Mesendoderm (in vitro differentiated cells): Measurements from ENCODE around the gene AFF2.

Experiments used
- DNase-seq: peaks from one replicate; pipeline ENCODE4 v3.0.0; 2013
- H2AK5ac ChIP-seq: 2 replicates; pipeline ENCODE4 v1.6.1; 2013; ENCODE audit warnings: low read length, inconsistent platforms
- H2BK120ac ChIP-seq: 2 replicates; pipeline ENCODE4 v1.6.1; 2013; ENCODE audit warnings: low read depth, mild to moderate bottlenecking, low read length, moderate library complexity, mixed read lengths
- H2BK15ac ChIP-seq: replicated peaks from 2 replicates; pipeline ENCODE4 v1.6.1; 2013; ENCODE audit warnings: low read depth, mild to moderate bottlenecking, moderate library complexity
- H2BK5ac ChIP-seq: 2 replicates; pipeline ENCODE4 v1.6.1; 2013; ENCODE audit warnings: low read length, inconsistent platforms
- H3K18ac ChIP-seq: 2 replicates; pipeline ENCODE4 v1.6.1; 2013; ENCODE audit warnings: mild to moderate bottlenecking, low read length, mixed read lengths
- H3K23ac ChIP-seq: one replicate; pipeline ENCODE4 v1.6.1; 2013; ENCODE audit warnings: low read length
- H3K27ac ChIP-seq: 2 replicates; pipeline ENCODE4 v1.5.1; 2013; ENCODE audit warnings: low read depth, mild to moderate bottlenecking, inconsistent platforms, low read length, moderate library complexity
- H3K27me3 ChIP-seq: 2 replicates; pipeline ENCODE4 v1.6.1; 2013; ENCODE audit warnings: low read length, control low read depth, mild to moderate bottlenecking, inconsistent platforms; ENCODE audit not compliant: insufficient read depth, poor library complexity
- H3K36me3 ChIP-seq: 2 replicates; pipeline ENCODE4 v1.6.1; 2013; ENCODE audit warnings: low read length, inconsistent platforms; ENCODE audit not compliant: control insufficient read depth, insufficient read depth
- H3K4ac ChIP-seq: one replicate; pipeline ENCODE4 v1.6.1; 2013; ENCODE audit warnings: low read depth, mild to moderate bottlenecking, low read length, moderate library complexity
- H3K4me1 ChIP-seq: 2 replicates; pipeline ENCODE4 v1.6.1; 2013; ENCODE audit warnings: low read depth, low read length, inconsistent platforms; ENCODE audit not compliant: control insufficient read depth
- H3K4me2 ChIP-seq: 2 replicates; pipeline ENCODE4 v1.6.1; 2013; ENCODE audit warnings: low read length
- H3K4me3 ChIP-seq: 2 replicates; pipeline ENCODE4 v1.5.1; 2013; ENCODE audit warnings: mild to moderate bottlenecking, low read length
- H3K56ac ChIP-seq: one replicate; pipeline ENCODE4 v1.6.1; 2013; ENCODE audit warnings: low read length
- H3K79me1 ChIP-seq: 2 replicates; pipeline ENCODE4 v1.6.1; 2013; ENCODE audit warnings: low read length, inconsistent platforms
- H3K79me2 ChIP-seq: 2 replicates; pipeline ENCODE4 v1.6.1; 2013; ENCODE audit warnings: mild to moderate bottlenecking, low read length; ENCODE audit not compliant: control insufficient read depth, insufficient read depth
- H3K9ac ChIP-seq: 2 replicates; pipeline ENCODE4 v1.6.1; 2013; ENCODE audit warnings: low read length, inconsistent platforms
- H4K5ac ChIP-seq: one replicate; pipeline ENCODE4 v1.6.1; 2013; ENCODE audit warnings: low read length
- H4K8ac ChIP-seq: one replicate; pipeline ENCODE4 v1.6.1; 2013; ENCODE audit warnings: low read depth, mild to moderate bottlenecking, control low read depth, low read length, moderate library complexity
- WGBS: extraction: QIAGEN DNeasy Blood & Tissue Kit; methylation state at CpG from one replicate; pipeline ENCODE4 v1.1.7; 2013; ENCODE audit warnings: low lambda C conversion rate, missing lambda C conversion rate; ENCODE audit not compliant: insufficient coverage; ENCODE audit errors: extremely low coverage; 5-methylcytosine and 5-hydroxymethylcytosine counted together

The AFF2 gene

DNA sequence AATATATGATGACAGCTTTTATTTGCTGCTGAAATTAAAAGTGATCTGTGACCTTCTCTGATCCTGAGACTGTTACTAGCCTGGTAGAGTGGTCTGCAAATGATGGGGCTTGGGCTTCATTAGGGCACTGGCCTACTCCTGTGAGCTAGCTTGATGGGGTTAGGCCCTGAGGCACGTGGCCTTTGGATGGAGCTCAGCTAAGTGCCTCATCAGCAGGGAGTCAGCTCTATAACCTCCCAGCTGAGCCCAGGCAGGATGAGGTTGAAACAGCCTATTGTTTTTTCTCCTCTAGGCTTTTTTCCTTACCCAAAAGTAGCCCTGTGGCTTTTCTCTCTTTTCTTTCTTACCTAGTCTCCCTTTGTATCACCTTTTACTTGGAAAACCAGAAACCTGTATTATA, 92.2 kb downstream of the AFF2 start:
- Histone ChIP-seq H2AK5ac (no peak overlapping the region), H3K36me3 (no peaks in the 10 kb centered on the region), H3K4me2 (no peak overlapping the region), H3K27ac (no peak overlapping the region), H3K79me1 (no peaks in the 10 kb centered on the region), H2BK120ac (no peak overlapping the region), H2BK15ac (no peak overlapping the region), H3K4me1 (no peaks in the 10 kb centered on the region), H2BK5ac (no peak overlapping the region), H3K9ac (no peak overlapping the region), H3K79me2 (no peaks in the 10 kb centered on the region), H3K23ac (no peak overlapping the region), H4K5ac (no peak overlapping the region), H3K4ac (no peak overlapping the region), H3K27me3 (no peaks in the 10 kb centered on the region), H3K4me3 (no peak overlapping the region), H4K8ac (no peak overlapping the region), H3K18ac (no peak overlapping the region), H3K56ac (no peak overlapping the region)
- WGBS = no CpG with 5 or more reads among the region's 1 CpG
- peak; percentile 13 for DNase-seq

DNA sequence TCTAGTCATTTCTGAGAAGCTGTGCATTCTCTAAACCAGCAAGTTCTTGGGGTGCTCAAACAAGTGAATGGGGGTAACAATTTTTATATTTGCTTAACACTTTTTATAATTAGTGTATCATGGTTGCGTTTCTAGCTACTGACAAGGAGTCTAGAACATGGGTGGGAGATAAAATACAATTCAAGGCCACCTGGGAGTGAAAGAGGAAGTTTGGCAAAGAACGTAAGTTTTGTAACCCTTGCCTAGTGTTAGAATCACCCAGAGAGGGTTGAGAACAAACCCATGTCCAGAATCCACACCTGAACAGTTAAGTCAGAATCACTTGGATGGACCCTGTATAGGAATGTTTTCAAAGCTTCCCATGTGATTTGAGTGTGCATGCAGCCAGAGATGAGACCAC, 92.7 kb downstream of the AFF2 start:
- no peaks in the 10 kb centered on the region for H3K79me2 ChIP-seq
- no peaks in the 10 kb centered on the region for H3K4me1 ChIP-seq
- no peak overlapping the region for H2BK5ac ChIP-seq
- no peak overlapping the region for H2BK120ac ChIP-seq
- DNase-seq = no peak
- H2BK15ac ChIP-seq = no peak overlapping the region
- no peak overlapping the region for H3K27ac ChIP-seq
- H3K56ac ChIP-seq = no peak overlapping the region
- no peak overlapping the region for H3K23ac ChIP-seq
- no peak overlapping the region for H3K9ac ChIP-seq
- no peak overlapping the region for H4K8ac ChIP-seq
- H3K36me3 ChIP-seq = no peaks in the 10 kb centered on the region
- H2AK5ac ChIP-seq = no peak overlapping the region
- H3K4me2 ChIP-seq = no peak overlapping the region
- no CpG with 5 or more reads among the region's 2 CpGs for WGBS
- no peak overlapping the region for H3K4me3 ChIP-seq
- no peaks in the 10 kb centered on the region for H3K27me3 ChIP-seq
- H3K18ac ChIP-seq = no peak overlapping the region
- H3K4ac ChIP-seq = no peak overlapping the region
- no peaks in the 10 kb centered on the region for H3K79me1 ChIP-seq
- no peak overlapping the region for H4K5ac ChIP-seq

DNA sequence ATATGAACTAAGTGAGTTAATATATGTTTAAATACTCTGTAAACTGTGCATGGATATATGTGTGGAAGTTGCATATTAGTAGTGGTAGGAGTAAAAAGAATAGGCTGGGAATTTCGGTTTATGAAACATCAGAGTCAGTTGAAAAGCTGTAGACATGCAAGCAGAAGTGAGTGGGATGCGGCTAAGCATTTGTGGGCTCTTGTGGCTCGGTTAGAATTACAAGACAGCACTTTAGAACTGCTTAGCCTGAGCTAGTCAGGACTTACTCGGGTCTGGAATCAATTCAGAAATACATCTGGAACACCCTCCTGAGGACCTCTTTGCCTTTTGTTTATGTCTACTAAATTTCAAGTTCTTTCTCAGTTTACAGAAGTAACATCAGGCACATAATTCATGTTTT, 93.6 kb downstream of the AFF2 start:
- Histone ChIP-seq H3K79me2 (no peaks in the 10 kb centered on the region), H3K4me2 (no peak overlapping the region), H3K79me1 (no peaks in the 10 kb centered on the region), H2BK5ac (no peak overlapping the region), H3K4me3 (no peak overlapping the region), H2BK15ac (no peak overlapping the region), H4K8ac (no peak overlapping the region), H3K27ac (no peak overlapping the region), H3K36me3 (no peaks in the 10 kb centered on the region), H3K23ac (no peak overlapping the region), H3K56ac (no peak overlapping the region), H3K4me1 (no peaks in the 10 kb centered on the region), H3K4ac (no peak overlapping the region), H3K9ac (no peak overlapping the region), H2BK120ac (no peak overlapping the region), H2AK5ac (no peak overlapping the region), H3K18ac (no peak overlapping the region), H4K5ac (no peak overlapping the region), H3K27me3 (no peaks in the 10 kb centered on the region)
- WGBS = no CpG with 5 or more reads among the region's 4 CpGs
- DNase-seq = no peak

DNA sequence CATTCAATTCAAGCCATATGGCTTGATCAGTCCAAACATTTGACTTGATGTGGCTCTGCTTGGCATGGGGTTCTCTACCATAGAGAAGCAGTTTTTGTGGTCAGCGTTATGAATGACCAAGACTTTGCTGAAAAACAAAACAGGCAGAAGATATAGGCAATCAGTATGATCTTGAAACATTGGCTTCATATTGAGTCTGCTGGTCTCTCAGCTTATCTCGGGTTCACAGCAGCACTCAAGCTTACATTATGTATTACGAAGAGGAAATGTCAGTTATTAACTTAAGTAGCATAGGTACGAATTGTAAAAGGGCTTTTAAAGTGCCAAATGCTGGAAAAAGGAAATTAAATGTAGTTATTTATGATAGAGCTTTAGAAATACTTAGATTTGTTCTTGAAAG, 99.0 kb downstream of the AFF2 start:
- H3K79me1 ChIP-seq = no peaks in the 10 kb centered on the region
- no peak overlapping the region for H3K56ac ChIP-seq
- no peak overlapping the region for H3K4me3 ChIP-seq
- no peak overlapping the region for H4K8ac ChIP-seq
- H3K9ac ChIP-seq = no peak overlapping the region
- no peak overlapping the region for H3K27ac ChIP-seq
- H3K23ac ChIP-seq = no peak overlapping the region
- no peaks in the 10 kb centered on the region for H3K4me1 ChIP-seq
- H3K4ac ChIP-seq = no peak overlapping the region
- DNase-seq = no peak
- no peak overlapping the region for H2BK120ac ChIP-seq
- H3K36me3 ChIP-seq = no peaks in the 10 kb centered on the region
- no peak overlapping the region for H3K18ac ChIP-seq
- no peak overlapping the region for H2BK5ac ChIP-seq
- no CpG with 5 or more reads among the region's 4 CpGs for WGBS
- H3K79me2 ChIP-seq = no peaks in the 10 kb centered on the region
- no peak overlapping the region for H3K4me2 ChIP-seq
- no peaks in the 10 kb centered on the region for H3K27me3 ChIP-seq
- H4K5ac ChIP-seq = no peak overlapping the region
- no peak overlapping the region for H2AK5ac ChIP-seq
- H2BK15ac ChIP-seq = no peak overlapping the region

DNA sequence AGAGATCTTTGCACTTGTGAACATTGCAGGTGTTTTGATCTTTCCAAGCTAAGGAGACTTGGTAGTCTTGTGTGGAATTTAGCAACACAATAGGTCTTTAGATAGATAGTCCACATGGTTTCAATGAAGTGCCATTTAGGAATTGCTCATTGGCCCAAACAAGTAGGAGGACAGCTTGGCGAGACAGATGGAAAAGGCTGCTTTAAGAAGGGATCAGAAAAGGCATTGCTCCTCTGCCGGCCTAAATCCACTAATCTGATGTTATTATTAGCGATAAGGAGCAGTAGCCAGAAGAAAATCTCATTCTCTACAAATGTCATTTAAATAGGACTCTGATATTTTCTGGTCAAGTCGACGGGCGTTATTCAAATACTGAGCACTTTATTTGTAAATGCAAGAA, 99.7 kb downstream of the AFF2 start:
- H3K79me2 ChIP-seq = no peaks in the 10 kb centered on the region
- H3K4ac ChIP-seq = no peak overlapping the region
- H2BK5ac ChIP-seq = no peak overlapping the region
- no peaks in the 10 kb centered on the region for H3K79me1 ChIP-seq
- no peak overlapping the region for H4K8ac ChIP-seq
- no peaks in the 10 kb centered on the region for H3K27me3 ChIP-seq
- H2AK5ac ChIP-seq = no peak overlapping the region
- no peak for DNase-seq
- no peak overlapping the region for H3K9ac ChIP-seq
- no peak overlapping the region for H3K18ac ChIP-seq
- H4K5ac ChIP-seq = no peak overlapping the region
- no CpG with 5 or more reads among the region's 6 CpGs for WGBS
- H3K4me2 ChIP-seq = no peak overlapping the region
- no peaks in the 10 kb centered on the region for H3K4me1 ChIP-seq
- no peak overlapping the region for H3K27ac ChIP-seq
- H3K56ac ChIP-seq = no peak overlapping the region
- H3K23ac ChIP-seq = no peak overlapping the region
- no peak overlapping the region for H3K4me3 ChIP-seq
- no peaks in the 10 kb centered on the region for H3K36me3 ChIP-seq
- no peak overlapping the region for H2BK15ac ChIP-seq
- H2BK120ac ChIP-seq = no peak overlapping the region

DNA sequence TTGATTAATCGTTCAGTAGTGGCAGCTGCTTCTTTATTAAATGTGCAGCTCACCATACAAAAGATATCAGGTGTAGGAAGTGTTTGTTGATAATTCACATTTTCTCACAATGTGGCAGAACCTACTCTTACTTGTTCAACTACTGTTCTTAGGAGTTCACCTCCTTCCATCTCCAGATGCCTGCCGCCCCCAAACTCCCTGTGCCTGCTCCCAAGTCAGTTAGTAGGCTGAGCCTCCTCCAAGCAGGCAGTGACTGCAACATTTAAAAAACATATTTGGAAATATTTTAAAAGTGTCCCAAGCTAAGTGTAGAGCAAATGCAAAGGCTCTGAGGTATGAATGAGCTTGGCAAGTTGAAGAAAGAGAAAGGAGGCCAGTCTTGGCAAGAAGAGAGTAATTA, 100.2 kb downstream of the AFF2 start:
- Histone ChIP-seq H3K9ac (no peak overlapping the region), H2BK5ac (no peak overlapping the region), H3K4ac (no peak overlapping the region), H3K27me3 (no peaks in the 10 kb centered on the region), H3K18ac (no peak overlapping the region), H4K5ac (no peak overlapping the region), H2AK5ac (no peak overlapping the region), H4K8ac (no peak overlapping the region), H2BK15ac (no peak overlapping the region), H3K27ac (no peak overlapping the region), H3K36me3 (no peaks in the 10 kb centered on the region), H3K23ac (no peak overlapping the region), H3K4me1 (no peaks in the 10 kb centered on the region), H3K56ac (no peak overlapping the region), H3K4me3 (no peak overlapping the region), H2BK120ac (no peak overlapping the region), H3K79me2 (no peaks in the 10 kb centered on the region), H3K79me1 (no peaks in the 10 kb centered on the region), H3K4me2 (no peak overlapping the region)
- no CpG with 5 or more reads among the region's 2 CpGs for WGBS
- DNase-seq = no peak
